ENCODE data around the gene HOXA2.

Gene HOXA2

DNA sequence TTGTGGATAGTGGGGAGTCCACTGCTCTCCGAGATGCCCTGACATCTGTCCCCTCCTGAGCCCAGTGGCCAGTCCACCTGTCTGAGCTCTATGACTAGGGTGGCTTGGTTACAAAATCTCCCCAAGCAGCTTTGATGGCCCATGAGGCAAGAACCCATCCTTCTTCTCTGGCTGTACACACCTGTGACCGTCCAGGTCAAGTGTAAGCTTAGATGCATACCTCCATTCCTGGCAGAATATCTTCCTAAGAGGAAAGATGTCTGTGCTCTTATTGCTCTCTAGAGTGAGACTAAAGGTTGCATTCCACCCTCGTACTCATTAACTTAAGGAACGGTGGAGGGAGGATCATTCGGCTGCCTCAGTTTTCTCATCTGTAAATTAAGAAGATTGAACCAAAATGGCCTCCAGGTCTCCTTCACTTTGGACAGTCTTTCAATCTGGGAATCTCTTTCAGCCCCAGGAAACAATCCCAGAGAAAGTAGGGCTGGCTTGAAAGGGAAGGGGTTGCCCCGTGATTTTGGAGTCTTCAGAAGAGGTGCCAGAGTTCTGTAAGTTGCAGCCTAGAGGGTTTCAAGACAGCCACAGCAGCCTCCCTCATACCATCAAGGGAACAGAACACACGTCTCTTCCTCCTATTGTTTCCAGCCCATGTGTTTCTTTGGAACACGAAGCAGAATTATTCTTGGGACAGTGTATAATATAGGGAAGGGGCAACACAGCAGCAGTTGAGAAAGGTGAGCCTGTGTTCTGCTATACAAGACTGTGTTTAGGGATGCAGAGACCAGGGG is 22.6 kb upstream of the HOXA2 start:
- no peak for DNase-seq

DNA sequence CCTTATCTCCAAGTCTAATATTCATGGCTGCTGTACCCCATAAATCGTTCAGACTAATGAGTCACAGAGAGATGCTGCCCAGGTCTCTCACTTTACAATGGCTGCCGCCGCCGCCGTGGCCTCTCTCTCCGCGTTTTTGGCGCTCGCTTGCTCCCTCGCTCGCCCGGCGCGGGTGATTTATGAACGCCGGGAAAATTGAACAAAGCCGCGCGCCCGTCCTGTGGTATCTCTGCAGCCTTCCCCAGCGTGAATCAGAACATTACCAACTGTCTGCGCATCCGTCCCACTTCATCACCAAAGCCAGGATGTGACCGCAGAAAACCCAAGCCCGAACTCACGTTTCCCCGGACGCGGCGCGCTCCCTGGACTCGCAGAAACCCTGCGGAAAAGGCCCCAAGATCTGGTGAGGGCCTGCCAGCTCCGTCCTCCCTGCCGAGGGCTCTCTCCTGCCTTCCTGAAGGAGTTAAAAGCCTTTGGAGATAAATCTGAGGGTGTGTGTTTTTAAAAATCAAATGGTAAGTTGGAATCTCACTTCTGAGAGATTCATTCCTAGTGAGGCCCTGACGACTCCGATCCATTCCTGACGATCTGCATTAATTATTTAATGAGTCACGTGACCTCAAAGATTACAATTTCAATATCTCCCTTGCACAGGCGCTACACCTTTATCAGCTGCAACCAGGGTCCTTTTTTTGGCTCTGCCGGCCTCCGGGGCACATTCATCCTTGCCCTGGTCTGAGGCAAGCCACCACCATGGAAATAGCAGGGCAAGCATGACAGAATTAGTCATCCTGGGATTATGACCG is 21.8 kb upstream of the HOXA2 start:
- no peak for DNase-seq

DNA sequence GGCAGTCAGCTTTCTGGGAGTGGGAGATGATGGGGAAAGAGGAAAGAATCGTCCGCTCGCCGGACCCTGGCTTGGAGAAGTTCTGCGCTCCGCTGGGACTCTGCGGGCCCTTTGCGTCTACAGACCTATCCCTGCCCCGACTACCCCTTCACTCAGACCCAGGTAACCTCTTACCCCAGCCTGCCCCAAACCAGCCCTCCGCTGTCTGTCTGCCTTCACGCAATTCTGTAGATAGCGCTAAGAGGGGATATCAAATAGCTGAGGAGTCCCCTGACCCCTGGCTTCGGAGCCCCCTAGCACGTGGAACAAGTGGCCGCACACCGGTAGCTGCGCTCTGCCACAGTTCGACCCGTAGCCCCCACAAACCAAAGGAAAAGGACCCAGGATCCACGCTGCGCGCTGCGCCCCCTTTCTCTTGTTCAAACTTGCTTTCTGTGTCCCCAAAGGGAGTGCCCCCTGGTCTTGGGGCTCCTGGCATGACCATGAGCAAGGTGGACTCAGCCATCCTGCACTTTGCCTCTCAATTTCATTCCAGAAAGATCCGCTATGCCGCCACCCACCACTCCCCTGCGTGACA is 21.1 kb upstream of the HOXA2 start:
- DNase-seq = no peak

DNA sequence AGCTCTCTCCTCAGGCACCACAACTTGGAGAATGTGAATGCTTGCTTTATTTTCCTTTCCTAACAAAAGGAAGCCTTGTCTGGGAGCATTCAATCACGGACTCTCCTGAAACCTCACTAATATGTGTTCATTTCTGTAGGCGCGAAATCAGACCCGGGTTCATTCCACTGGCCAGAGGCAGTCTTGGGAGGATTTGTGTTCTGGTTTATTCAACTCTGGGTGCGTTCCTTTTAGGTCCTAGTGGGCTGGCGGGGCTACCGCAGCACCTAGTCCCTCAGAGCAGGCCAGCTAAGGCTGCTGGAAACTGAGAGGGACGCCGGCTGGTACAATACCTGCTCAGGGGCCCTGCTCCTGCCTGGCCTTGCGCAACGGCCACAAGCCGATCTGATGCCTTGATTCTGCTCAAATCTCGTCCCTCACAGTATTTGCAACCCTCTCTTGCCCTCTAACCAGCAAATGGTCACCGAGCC is 20.6 kb upstream of the HOXA2 start:
- DNase-seq = no peak

DNA sequence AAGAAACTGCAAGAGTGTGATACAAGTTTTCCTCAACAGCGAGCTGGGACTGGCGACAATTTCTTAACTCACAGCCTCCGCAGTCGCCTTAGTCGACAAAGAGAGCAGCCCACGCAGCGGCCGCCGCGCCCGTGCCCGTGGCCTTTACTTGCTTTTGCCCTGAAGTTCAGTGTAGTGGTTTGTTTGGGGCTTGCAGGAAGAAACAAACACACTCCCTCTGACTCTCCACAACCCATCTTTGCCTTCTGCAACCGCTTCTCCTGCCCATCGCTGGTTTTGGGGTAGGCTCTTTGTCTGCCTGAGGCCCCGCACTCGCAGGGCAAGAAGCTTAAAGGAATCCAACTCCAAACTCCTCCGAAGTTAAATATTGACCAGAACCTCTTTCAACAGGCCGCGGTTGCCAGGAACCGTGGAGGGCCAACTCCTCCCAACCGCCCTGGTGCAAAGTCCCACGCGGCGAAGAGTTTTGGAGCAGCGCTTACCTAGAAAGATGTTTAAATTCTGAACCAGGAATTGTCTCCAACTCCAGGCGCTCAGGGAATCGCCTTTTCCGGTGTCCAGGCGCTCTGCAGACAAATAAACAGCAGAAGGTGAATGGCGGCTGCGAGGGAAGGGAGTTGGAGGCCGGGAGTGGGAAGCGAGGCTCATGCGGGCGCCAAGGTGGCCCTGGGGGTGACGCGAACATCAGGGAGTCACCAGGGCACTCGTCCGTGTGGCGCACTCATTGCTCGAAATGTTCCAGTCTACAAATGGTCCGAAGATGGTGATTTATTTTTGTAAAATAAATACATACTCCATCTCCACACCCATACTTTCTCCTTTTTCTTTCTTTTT is 19.8 kb upstream of the HOXA2 start:
- DNase-seq = no peak

DNA sequence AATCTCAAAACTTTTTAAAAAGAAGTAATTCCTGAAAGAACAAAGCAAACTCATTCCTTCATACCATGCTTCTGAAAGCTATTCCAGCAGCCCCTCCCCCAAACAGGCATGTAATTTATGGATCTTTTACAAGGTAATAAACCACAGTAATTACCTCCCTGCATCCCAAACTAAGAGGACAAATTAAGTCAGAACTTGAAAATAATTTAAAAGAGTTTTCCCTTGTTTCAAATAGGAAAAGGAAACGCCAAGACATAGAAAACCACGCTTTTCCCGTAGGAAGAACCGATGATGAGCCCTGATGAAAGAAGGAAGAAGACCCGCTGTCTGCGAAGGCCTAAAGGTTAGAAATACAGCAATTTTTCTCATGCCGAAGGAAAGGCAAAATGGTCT is 19.2 kb upstream of the HOXA2 start:
- no peak for DNase-seq

DNA sequence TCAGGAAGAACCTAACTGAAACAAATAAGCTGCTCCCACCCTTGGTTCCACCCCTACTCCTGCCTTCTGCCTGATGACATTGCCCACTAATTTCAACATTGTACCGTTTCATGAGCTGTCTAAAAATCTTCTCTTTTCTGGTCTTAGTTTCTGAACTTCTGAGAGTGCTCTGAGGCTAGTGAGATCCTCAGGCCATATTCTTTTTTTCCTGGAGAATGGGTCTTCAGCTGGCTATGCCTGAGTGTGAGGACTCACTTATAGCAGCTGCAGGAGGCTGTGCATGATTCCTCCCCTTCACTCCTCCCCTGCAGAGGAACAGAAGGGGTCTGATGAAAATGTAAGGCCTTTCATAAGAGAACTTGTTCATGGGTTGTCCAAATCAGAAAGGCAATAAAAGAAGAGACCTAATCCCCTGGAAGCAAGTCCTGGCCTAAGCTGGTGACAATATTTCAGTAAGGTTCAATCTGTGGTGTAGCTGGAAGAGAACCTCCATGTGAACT is 17.0 kb upstream of the HOXA2 start:
- DNase-seq = no peak

DNA sequence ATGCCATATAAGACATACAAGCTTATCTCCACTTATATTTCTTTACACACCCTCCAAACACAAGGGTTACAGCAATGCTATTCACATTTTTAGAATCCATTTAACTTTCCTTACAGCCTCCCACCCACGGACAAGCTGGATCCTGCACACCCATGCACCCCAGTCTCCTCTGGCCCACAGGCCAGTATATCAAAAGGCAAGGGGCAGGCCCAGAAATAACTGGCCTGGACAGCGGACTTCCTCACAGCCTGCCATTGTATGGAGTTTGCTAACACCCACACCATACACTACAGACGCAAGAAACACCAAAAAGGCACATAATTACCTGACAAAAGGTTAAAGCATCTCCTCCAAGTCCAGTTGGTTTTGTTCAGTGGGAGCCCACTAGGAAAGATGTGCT is 16.1 kb upstream of the HOXA2 start:
- no peak for DNase-seq

DNA sequence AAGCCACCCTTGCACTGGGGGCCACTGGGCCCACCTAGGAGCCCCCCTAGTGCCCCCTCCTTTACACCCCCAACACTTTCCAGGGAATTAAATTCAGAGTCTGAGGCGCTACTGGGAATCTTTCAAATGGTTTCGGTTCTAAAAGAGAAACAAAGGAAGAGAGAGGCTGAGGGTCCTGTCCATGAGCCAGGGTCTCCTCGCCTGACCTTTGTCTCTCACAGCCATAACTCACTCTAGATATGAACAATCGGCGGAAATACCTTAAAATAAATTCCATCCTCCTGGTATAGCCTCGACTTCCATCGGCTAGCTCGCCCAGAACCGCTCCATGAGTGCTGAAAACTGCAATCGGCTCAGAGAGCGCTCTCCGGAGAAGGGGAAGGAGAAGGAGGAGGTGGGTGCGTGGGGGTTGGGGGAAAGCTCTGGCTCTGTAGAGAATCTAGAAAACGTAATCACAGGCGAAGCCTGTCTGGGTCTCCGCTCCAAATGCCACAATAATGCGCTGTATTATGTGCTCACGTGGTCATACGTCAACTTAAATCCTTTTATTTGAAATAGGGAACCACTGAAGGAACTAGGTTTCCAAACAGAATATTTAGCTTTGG is 15.5 kb upstream of the HOXA2 start:
- DNase-seq = no peak

DNA sequence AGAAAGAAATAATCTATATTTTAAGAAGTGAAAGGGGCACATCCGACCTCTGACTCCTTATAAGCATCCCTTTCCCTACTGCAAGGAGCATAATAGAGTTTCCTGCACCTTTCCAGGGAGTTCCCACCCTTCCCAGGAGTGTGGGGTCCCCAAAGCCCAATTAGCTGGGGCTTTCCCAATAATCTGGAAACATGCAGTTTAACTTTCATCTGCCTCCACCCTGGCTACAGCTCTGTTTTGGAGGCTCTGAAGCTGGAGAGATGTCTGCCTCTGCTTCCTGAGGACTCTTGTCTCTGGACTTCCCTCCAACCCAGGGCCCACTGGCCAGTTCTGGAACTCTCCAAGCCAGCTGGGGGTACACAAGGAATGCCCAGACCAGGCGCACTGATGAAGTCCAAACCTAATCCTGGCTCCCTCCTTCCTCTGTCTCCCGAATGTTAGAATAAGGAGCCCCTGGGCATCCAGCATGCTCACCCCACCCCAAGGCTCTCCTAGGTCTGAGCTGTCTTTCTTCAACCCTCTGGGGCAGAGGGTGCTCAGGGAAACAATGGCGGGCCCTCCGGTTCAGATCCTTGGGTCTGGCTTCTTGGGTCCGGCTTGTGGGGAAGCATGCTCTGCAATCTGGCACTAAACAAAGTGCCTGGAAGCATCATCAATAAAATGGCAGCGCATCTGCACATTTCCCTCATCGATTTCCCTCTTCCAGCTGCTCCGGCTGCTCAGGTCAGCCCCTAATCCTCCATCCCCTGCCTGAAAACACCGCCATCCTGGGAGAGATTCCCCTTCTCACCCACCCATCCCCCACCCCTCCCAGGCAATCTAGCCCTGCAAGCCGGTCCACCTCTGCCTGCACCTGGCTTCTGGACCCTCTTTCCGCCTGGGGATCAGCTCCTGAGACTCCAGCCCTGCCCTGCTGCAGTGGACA is 14.7 kb upstream of the HOXA2 start:
- DNase-seq = no peak

DNA sequence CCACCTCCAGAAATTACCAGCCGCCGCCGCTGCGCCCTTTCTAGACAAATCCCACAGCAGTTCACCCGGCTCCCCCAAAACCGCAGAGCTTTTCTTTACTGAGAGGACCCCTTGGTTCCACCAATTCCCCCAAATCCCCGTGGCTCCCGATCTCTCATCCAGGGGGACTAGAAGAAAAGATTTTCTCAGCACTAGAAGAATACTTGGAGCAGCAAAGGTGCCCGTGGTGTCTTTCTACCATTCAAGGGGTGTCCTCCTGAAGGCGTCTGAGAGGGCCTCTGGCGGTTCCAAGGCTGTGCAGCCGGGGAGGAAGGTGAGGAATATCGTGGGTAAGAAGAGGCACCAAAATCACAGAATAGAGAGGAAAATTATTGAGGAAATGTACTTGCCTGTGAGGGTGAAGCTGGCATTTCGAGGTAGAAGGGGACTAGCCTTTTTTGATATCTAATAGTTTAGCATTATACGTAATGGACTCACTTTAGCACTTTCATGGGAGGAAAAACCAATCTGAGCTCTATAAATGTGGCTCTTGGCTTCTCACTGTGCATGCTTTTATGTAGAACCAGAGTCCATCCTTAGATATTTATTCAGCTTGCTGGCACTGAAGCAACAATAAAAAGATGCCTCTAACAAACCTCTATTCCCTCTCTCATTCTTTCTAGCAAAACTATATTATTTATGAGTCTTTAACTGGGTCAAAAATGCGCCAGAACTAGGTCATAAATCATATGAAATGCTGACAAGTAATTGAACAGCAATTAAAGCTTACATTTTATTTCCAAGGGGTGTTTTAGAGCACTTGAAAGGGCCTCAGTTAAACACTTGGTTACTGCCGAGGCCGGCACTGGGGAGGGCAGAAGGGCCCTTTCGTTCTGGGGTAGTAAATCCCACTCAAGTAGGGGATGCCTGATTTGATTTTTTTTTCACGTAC is 13.8 kb upstream of the HOXA2 start:
- DNase-seq = peak; percentile 31

DNA sequence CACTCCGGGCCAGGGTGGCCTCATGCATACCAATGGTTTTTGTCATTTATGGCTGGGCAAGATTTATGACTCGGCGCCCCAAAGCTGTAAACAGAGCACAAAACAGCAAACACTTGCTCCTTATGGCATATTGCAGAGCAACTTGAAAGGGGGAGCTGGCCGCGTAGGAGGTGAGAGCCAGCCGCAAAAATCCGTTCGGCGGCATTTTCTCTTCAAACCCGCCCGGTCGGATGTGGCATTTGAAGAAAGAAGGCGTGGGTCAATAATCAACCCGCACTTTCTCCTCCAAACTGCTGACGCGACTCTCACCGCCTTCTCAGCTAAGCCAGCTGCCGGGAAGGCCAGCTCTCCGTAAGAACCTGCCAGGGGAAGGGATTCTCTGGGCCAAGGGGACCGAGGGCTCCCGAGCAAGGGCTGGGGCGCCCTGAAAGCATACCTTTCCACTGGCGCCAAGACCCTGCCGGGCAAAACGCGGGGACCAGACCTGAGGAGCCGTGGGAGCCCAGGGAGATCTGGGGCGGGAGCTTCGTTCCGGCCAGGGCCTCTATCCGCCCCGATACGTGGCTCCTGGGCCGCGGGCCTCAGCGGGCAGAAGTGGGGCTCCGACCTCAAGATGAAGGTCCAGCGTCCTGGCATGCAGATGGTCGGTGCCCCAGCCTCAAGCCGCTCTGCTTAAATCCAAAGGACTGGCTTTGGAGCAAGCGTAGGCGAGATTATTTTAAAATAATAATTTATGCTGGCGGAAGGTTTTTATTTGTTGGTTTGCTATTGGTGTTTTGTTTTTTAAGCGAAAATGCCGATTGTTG is 12.9 kb upstream of the HOXA2 start:
- DNase-seq = no peak

DNA sequence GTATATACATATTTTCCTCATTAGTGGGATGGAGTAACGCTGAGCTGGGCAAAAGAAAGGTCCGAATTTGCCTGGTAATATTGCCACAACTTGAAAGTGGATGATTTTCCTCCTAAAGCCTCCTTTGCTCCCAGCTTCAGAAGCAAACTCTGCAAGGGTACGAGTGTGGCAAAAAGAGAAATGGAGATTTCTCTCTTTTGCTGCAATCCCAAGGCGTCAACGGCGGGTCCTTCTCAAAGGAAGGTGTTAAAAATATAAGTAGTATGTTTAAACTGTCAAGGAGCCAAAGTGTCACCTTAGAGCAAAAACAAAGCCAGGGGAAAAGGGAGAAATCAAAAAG is 12.4 kb upstream of the HOXA2 start:
- DNase-seq = no peak

DNA sequence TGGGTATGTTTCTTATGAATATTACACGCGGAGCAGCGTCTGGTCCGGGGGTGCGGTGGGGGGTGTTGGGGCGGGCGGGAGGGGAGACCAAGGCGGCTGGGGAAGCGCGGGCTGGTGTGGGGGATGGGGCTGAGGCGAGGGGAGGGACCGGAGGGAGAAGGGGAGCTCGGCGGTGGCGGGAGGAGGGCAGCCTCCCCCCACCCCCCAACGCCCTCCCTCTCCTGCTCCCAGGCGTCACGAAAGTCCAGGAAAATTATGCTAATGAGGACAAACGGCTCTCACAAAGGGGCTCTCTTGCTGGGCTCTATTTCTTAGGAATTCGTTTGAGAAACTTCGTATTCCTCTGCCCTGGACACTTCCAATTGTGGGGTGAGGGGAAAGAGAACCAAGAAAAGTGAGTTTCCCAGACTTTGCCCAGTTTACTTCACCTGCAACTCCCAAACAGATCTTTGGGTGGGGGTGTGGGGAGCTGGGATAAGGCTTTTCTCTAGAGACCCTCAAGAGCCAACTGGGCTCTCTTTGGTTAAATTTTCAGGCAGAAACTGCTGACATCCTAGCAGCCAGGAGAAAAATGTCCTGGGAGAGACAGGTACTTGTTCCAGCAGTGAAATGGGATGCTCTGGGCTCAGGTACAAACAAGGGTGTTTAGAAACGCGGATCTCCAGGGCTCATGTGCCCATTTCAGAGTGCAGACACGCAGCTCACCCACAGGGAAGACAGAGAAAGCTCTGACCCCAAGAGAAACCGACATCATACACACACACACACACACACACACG is 11.7 kb upstream of the HOXA2 start:
- DNase-seq = no peak

DNA sequence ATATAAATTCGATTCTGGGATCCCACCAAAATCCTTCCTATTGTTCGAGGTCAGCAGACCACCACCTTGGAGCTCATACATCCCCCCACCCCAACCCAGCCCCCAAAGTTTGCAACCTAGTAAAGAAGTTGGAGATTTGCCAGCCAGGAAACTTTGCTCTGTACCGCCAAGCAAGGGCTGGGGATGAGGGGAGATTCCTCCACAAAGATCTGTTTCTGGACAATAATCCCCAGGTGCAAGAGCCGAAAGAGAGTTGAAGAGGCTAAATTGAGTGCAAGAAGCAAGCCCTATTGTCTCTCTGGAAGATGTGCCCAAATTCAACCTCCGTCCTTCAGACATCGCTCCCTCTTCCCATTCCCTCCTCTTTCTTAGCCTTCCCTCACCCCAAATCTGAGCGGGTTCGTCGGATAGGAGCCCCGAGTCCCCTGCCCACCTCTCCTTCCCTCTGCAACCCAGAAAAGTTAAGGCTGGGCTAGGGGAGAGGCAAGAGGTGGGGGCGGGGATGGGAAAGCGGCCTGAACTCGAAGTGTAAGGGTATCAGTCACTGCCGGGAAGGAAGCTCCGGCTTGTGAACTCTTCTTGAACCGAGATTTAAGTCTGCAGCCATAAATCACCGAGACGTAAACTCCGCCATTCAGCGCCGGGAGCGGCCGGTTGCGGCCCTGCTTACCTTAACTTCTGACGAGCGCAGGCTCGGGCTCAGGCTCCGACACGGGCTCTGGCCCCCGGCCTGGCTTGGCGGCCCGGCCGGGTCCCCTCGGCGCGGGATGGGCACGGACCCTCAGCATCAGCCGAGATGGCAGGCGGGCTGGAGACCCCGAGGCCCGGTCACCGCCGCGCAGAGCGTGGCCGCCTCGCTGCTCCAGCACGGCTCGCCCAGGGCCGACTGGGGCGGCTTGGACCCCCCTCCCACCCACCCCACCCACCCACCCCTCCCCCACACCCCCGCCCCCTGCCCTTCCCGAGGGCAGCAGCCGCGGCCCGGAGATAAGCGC is 10.8 kb upstream of the HOXA2 start:
- DNase-seq = no peak

DNA sequence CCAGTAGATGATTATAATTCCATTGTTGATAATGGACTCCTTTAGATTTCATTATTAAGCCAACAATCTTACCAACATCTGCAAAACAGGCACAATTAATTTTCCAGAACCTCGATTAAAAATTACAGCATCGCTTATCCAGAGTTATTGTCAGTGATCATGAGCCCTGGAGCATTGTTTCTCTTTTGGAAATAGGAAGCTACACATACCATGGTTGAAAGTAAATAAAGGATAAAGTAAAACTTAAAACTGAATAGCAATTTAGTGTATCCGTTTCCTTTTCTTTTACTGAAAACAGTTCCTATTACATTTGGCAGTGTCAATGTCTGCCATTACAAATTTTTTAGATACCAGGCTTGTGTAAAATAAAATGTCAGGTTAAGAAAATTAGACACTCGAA is 9.9 kb upstream of the HOXA2 start:
- no peak for DNase-seq

DNA sequence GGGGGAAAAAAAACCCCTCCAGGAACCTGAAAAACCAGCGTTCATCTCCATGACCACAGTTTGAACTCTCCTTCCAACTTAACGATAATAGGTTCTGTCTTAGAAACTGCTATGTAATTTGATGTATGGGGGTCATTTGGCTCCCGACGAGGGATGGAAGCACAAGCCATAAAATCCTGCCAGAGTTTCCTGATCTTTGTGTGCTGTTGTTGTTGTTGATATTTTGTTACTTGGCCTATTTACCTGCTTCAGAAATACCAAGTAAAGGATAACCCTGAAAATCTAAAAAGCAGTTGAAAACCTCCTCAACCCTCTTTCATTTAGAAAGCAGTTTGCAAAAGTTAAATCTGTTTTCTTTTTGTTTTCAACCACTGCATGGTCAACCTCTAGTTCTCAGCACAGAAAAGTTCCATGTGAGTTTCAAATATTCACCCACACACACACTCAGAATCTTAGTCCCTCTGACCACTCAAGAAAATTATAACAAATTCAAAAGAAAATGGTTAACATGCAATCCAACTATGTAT is 9.3 kb upstream of the HOXA2 start:
- no peak for DNase-seq
